ENCODE data around the gene KCNMA1. TPM values are rescaled to one million over a fixed set of nuclear protein-coding genes. Genes with fewer than 3 reads are reported as not detected.

Gene KCNMA1
- total RNA-seq, 1 donor from 2014 or later, result 15.8 TPM

- DNase-seq (ENCODE audit: low read depth) (peak; percentile 75), FAIRE-seq (no peak)
- Histone ChIP-seq H3K36me3 (ENCODE audit: control insufficient read depth, insufficient read depth, low read length) (no peaks in the 10 kb centered on the region), H3K4me3 (ENCODE audit: low read depth, low read length) (no peak overlapping the region), H3K27me3 (ENCODE audit: control insufficient read depth, insufficient read depth, low read length) (no peaks in the 10 kb centered on the region)
- no peak for TF ChIP-seq CTCF (IDR thresholded peaks at IDR 0.05; ENCODE audit: insufficient read depth, low read length, severe bottlenecking)
Measured at GRCh38 chr10:77357611-77358310, 279.8 kb downstream of the KCNMA1 start.

- TF ChIP-seq CTCF (IDR thresholded peaks at IDR 0.05; ENCODE audit: insufficient read depth, low read length, severe bottlenecking), result no peak
- H3K4me3 ChIP-seq (ENCODE audit: low read depth, low read length), result no peak overlapping the region
- no peak for DNase-seq (ENCODE audit: low read depth)
- H3K27me3 ChIP-seq (ENCODE audit: control insufficient read depth, insufficient read depth, low read length), result no peaks in the 10 kb centered on the region
- FAIRE-seq, result no peak
- no peaks in the 10 kb centered on the region for H3K36me3 ChIP-seq (ENCODE audit: control insufficient read depth, insufficient read depth, low read length)
Measured at GRCh38 chr10:77357185-77357584, 280.4 kb downstream of the KCNMA1 start.

GRCh38 chr10:77355844-77356243 lies 281.8 kb downstream of the KCNMA1 start:
- no peaks in the 10 kb centered on the region for H3K27me3 ChIP-seq (ENCODE audit: control insufficient read depth, insufficient read depth, low read length)
- no peak overlapping the region for H3K4me3 ChIP-seq (ENCODE audit: low read depth, low read length)
- no peaks in the 10 kb centered on the region for H3K36me3 ChIP-seq (ENCODE audit: control insufficient read depth, insufficient read depth, low read length)
- no peak for TF ChIP-seq CTCF (IDR thresholded peaks at IDR 0.05; ENCODE audit: insufficient read depth, low read length, severe bottlenecking)
- DNase-seq (ENCODE audit: low read depth), result peak; percentile 96
- FAIRE-seq, result no peak

- FAIRE-seq (no peak), DNase-seq (ENCODE audit: low read depth) (no peak)
- H3K4me3 ChIP-seq (ENCODE audit: low read depth, low read length), result no peak overlapping the region
- H3K27me3 ChIP-seq (ENCODE audit: control insufficient read depth, insufficient read depth, low read length), result no peaks in the 10 kb centered on the region
- no peak for TF ChIP-seq CTCF (IDR thresholded peaks at IDR 0.05; ENCODE audit: insufficient read depth, low read length, severe bottlenecking)
- no peaks in the 10 kb centered on the region for H3K36me3 ChIP-seq (ENCODE audit: control insufficient read depth, insufficient read depth, low read length)
Measured at GRCh38 chr10:77351386-77351785, 286.2 kb downstream of the KCNMA1 start.

GRCh38 chr10:77350711-77351119 lies 286.9 kb downstream of the KCNMA1 start:
- TF ChIP-seq CTCF (IDR thresholded peaks at IDR 0.05; ENCODE audit: insufficient read depth, low read length, severe bottlenecking), result peak; percentile 6
- DNase-seq (ENCODE audit: low read depth) (peak; percentile 98), FAIRE-seq (peak; percentile 100)
- no peaks in the 10 kb centered on the region for H3K27me3 ChIP-seq (ENCODE audit: control insufficient read depth, insufficient read depth, low read length)
- no peak overlapping the region for H3K4me3 ChIP-seq (ENCODE audit: low read depth, low read length)
- no peaks in the 10 kb centered on the region for H3K36me3 ChIP-seq (ENCODE audit: control insufficient read depth, insufficient read depth, low read length)

GRCh38 chr10:77350134-77350533 lies 287.5 kb downstream of the KCNMA1 start:
- FAIRE-seq (no peak), DNase-seq (ENCODE audit: low read depth) (peak; percentile 69)
- no peaks in the 10 kb centered on the region for H3K27me3 ChIP-seq (ENCODE audit: control insufficient read depth, insufficient read depth, low read length)
- H3K4me3 ChIP-seq (ENCODE audit: low read depth, low read length), result no peak overlapping the region
- H3K36me3 ChIP-seq (ENCODE audit: control insufficient read depth, insufficient read depth, low read length), result no peaks in the 10 kb centered on the region
- TF ChIP-seq CTCF (IDR thresholded peaks at IDR 0.05; ENCODE audit: insufficient read depth, low read length, severe bottlenecking), result no peak

Data from bronchial epithelial cell (primary cell).